ENCODE data around the gene C1orf21. TPM values are rescaled to one million over a fixed set of nuclear protein-coding genes. Genes with fewer than 3 reads are reported as not detected.

The C1orf21 gene
- total RNA-seq, 1 experiment from 2014 or later = 0.15 TPM

DNA sequence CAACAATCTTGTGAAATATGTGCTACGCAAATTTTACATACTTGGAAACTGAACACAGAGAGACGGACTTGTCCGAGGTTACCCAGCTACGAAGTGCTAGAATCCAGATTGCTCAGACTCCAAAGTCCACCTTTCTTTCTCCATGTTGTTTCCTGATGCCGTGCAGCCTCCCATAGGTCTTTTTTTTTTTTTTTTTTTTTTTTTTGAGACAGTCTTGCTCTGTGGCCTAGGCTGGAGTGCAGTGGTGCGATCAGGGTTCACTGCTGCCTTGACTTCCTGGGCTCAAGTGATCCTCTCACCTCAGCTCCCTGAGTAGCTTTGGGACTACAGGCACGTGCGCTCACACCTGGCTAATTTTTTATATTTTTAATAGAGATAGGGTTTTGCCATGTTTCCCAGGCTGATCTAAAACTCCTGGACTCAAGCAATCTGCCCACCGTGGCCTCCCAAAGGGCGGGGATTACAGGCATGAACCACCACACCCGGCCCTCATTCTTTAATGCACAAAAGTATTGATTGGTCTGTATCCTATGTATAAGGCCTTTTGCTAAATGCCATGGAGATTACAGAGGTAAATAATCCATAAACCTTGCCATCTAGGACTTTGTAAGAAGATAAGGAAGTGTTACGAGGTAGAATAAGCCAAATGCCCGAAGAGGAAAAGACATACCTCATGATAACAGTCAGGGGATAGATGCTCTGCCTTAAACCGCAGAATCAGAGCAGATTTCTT is 92.8 kb downstream of the C1orf21 start:
- H3K36me3 ChIP-seq (ENCODE audit: control insufficient read depth, insufficient read depth, low read length) = no peaks in the 10 kb centered on the region
- H3K27ac ChIP-seq (ENCODE audit: low read length) = no peak overlapping the region
- in situ Hi-C loops (cut with HindIII; ENCODE audit: low pct_unique_long_range_greater_than_20kb, low sequenced_read_pairs) = no loop called here
- intact Hi-C loops (cut with micrococcal nuclease; ENCODE audit: unreplicated experiment) = no loop called here
- no peak overlapping the region for H3K4me3 ChIP-seq (ENCODE audit: low read depth in 2 of 2, low read length in 2 of 2)
- ATAC-seq (no peak), DNase-seq (ENCODE audit: low read depth, low spot score) (no peak)
- H3K27me3 ChIP-seq (ENCODE audit: control insufficient read depth, insufficient read depth, low read length) = no peaks in the 10 kb centered on the region
- ChIA-PET POLR2A (no interaction called here), CTCF (no interaction called here)
- H3K4me1 ChIP-seq (ENCODE audit: control insufficient read depth, insufficient read depth, low read length) = no peaks in the 10 kb centered on the region
- H3K9me3 ChIP-seq (ENCODE audit: control insufficient read depth, insufficient read depth, low read depth, low read length) = no peaks in the 10 kb centered on the region
- TF ChIP-seq TCF7L2 (IDR thresholded peaks at IDR 0.05; ENCODE audit: low read depth, low read length) = no peak
- TF ChIP-seq POLR2AphosphoS5 (IDR thresholded peaks at IDR 0.05; ENCODE audit: low read depth, low read length) = no peak
- TF ChIP-seq, protein P1, sequence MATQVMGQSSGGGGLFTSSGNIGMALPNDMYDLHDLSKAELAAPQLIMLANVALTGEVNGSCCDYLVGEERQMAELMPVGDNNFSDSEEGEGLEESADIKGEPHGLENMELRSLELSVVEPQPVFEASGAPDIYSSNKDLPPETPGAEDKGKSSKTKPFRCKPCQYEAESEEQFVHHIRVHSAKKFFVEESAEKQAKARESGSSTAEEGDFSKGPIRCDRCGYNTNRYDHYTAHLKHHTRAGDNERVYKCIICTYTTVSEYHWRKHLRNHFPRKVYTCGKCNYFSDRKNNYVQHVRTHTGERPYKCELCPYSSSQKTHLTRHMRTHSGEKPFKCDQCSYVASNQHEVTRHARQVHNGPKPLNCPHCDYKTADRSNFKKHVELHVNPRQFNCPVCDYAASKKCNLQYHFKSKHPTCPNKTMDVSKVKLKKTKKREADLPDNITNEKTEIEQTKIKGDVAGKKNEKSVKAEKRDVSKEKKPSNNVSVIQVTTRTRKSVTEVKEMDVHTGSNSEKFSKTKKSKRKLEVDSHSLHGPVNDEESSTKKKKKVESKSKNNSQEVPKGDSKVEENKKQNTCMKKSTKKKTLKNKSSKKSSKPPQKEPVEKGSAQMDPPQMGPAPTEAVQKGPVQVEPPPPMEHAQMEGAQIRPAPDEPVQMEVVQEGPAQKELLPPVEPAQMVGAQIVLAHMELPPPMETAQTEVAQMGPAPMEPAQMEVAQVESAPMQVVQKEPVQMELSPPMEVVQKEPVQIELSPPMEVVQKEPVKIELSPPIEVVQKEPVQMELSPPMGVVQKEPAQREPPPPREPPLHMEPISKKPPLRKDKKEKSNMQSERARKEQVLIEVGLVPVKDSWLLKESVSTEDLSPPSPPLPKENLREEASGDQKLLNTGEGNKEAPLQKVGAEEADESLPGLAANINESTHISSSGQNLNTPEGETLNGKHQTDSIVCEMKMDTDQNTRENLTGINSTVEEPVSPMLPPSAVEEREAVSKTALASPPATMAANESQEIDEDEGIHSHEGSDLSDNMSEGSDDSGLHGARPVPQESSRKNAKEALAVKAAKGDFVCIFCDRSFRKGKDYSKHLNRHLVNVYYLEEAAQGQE (IDR thresholded peaks at IDR 0.05; ENCODE audit: insufficient read depth in 1 of 2, low read depth in 2 of 2, low read length in 1 of 2) = no peak
- no peak for TF ChIP-seq SIN3A (IDR thresholded peaks at IDR 0.05; ENCODE audit: borderline replicate concordance, insufficient read depth, low read depth, low read length)
- no peak for TF ChIP-seq CTCF (IDR thresholded peaks at IDR 0.05)
- BruUV-seq (replicated peaks) = no TSS peak

DNA sequence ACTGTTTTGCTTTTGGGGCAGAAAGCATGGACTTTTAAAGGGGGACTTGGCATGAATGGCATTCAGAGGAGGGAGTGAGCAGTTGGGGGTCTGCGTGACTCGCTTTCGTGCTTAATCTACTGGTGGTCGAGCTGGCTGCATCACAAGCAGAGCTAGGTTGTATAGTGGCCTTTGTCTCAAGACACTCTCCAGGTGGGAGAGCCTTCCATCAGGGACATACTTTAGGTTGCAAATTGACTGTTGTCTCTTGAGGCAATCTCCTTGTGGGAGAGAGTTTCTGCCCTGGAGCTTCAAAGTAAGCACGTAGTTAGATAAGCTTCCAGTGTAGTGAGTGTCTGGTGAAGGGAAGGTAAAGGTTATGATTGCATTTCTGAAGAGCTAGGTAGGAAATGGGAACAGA is 93.9 kb downstream of the C1orf21 start:
- Histone ChIP-seq H3K27ac (ENCODE audit: low read length) (no peak overlapping the region), H3K4me3 (ENCODE audit: low read depth in 2 of 2, low read length in 2 of 2) (no peak overlapping the region), H3K9me3 (ENCODE audit: control insufficient read depth, insufficient read depth, low read depth, low read length) (no peaks in the 10 kb centered on the region), H3K36me3 (ENCODE audit: control insufficient read depth, insufficient read depth, low read length) (no peaks in the 10 kb centered on the region), H3K27me3 (ENCODE audit: control insufficient read depth, insufficient read depth, low read length) (no peaks in the 10 kb centered on the region), H3K4me1 (ENCODE audit: control insufficient read depth, insufficient read depth, low read length) (no peaks in the 10 kb centered on the region)
- ChIA-PET POLR2A (no interaction called here), CTCF (no interaction called here)
- intact Hi-C loops (cut with micrococcal nuclease; ENCODE audit: unreplicated experiment) (no loop called here), in situ Hi-C loops (cut with HindIII; ENCODE audit: low pct_unique_long_range_greater_than_20kb, low sequenced_read_pairs) (no loop called here)
- no peak for TF ChIP-seq POLR2AphosphoS5 (IDR thresholded peaks at IDR 0.05; ENCODE audit: low read depth, low read length)
- TF ChIP-seq SIN3A (IDR thresholded peaks at IDR 0.05; ENCODE audit: borderline replicate concordance, insufficient read depth, low read depth, low read length) = no peak
- TF ChIP-seq CTCF (IDR thresholded peaks at IDR 0.05) = no peak
- TF ChIP-seq, protein P1 (IDR thresholded peaks at IDR 0.05; ENCODE audit: insufficient read depth in 1 of 2, low read depth in 2 of 2, low read length in 1 of 2) = no peak
- TF ChIP-seq TCF7L2 (IDR thresholded peaks at IDR 0.05; ENCODE audit: low read depth, low read length) = no peak
- DNase-seq (ENCODE audit: low read depth, low spot score) = no peak
- no peak for ATAC-seq
- BruUV-seq (replicated peaks) = no TSS peak

All from Panc1 (cell line).